ENCODE results near the gene CNOT10. TPM values are rescaled to one million over a fixed set of nuclear protein-coding genes. Genes with fewer than 3 reads are reported as not detected.
"Not testable (repeated sequence)": the region's sequence is repeated elsewhere in the genome, so short reads cannot be mapped to it uniquely, and the experiment has no call there.

The CNOT10 gene
- total and polyA plus RNA-seq, 4 experiments from 2014 or later, result 33.6 to 47.6 (median 46.0) TPM

GRCh38 chr3:32780735-32781210, 95.8 kb downstream of the CNOT10 start:
- peaks cover 3% of the 10 kb centered on the region for H3K27me3 ChIP-seq (ENCODE audit: insufficient read depth, low read length)
- no peak overlapping the region for H3K27ac ChIP-seq (ENCODE audit: low read depth, low read length)
- H3K4me1 ChIP-seq (ENCODE audit: insufficient read depth, low read length), result peaks cover 6% of the 10 kb centered on the region
- H3K4me1 Mint-ChIP-seq, result peaks cover 2 to 13% (median 4%) of the 10 kb centered on the region in 4 donors
- no peaks in the 10 kb centered on the region for H3K9me3 ChIP-seq (ENCODE audit: control insufficient read depth in 1 of 2, low read length in 2 of 2)
- no peaks in the 10 kb centered on the region for H3K36me3 ChIP-seq (ENCODE audit: insufficient read depth, low read length)
- H3K27ac Mint-ChIP-seq, result peak overlapping the region in 1 of 7 donors; percentile 59
- peaks cover 3 to 4% of the 10 kb centered on the region in 2 donors for H3K27me3 Mint-ChIP-seq
- peak overlapping the region; percentile 87 to 95 (median 90) for H3K4me3 Mint-ChIP-seq
- intact Hi-C loops (cut with micrococcal nuclease), result loop anchor here (1.0 kb wide), 2 partner anchors 154 to 270 kb away; no protein-coding TSS in a partner anchor
- H3K36me3 Mint-ChIP-seq, result peaks cover 0 to 7% of the 10 kb centered on the region in 2 donors
- no peaks in the 10 kb centered on the region for H3K9me3 Mint-ChIP-seq
- CTCF ChIA-PET (ENCODE audit: partially characterized antibody), result interaction anchor here (0.7 to 2.7 kb wide), 10 partner anchors 8 to 592 kb away, joined by 3 to 22 read pairs (median 4); no protein-coding TSS in a partner anchor
- peak in 1 of 5 donors; percentile 1 for DNase-seq
- POLR2A ChIA-PET (ENCODE audit: partially characterized antibody), result interaction anchor here (0.6 kb wide), 1 partner anchor 280 kb away, joined by 3 read pairs; no protein-coding TSS in a partner anchor
- H3K4me3 ChIP-seq (ENCODE audit: low read length in 2 of 2), result peak overlapping the region; percentile 60 to 84

GRCh38 chr3:32781211-32781968, 96.4 kb downstream of the CNOT10 start:
- Mint-ChIP-seq H3K27ac (peak overlapping the region in 3 of 7 donors; percentile 42 to 63 (median 59)), H3K4me3 (peak overlapping the region; percentile 87 to 95 (median 90)), H3K9me3 (no peaks in the 10 kb centered on the region), H3K4me1 (peaks cover 2 to 13% (median 4%) of the 10 kb centered on the region in 4 donors), H3K36me3 (peaks cover 0 to 2% of the 10 kb centered on the region in 2 donors), H3K27me3 (peaks cover 3 to 4% of the 10 kb centered on the region in 2 donors)
- Histone ChIP-seq H3K27ac (ENCODE audit: low read depth, low read length) (no peak overlapping the region), H3K4me3 (ENCODE audit: low read length in 2 of 2) (peak overlapping the region; percentile 60 to 84), H3K36me3 (ENCODE audit: insufficient read depth, low read length) (no peaks in the 10 kb centered on the region), H3K4me1 (ENCODE audit: insufficient read depth, low read length) (peaks cover 6% of the 10 kb centered on the region), H3K9me3 (ENCODE audit: control insufficient read depth in 1 of 2, low read length in 2 of 2) (no peaks in the 10 kb centered on the region), H3K27me3 (ENCODE audit: insufficient read depth, low read length) (peaks cover 3% of the 10 kb centered on the region)
- CTCF ChIA-PET (ENCODE audit: partially characterized antibody), result interaction anchor here (0.7 to 2.7 kb wide), 11 partner anchors 8 to 591 kb away, joined by 3 to 22 read pairs (median 4); no protein-coding TSS in a partner anchor
- POLR2A ChIA-PET (ENCODE audit: partially characterized antibody), result interaction anchor here (0.6 kb wide), 1 partner anchor 280 kb away, joined by 3 read pairs; no protein-coding TSS in a partner anchor
- DNase-seq, result peak; percentile 35 to 52 (median 42)
- intact Hi-C loops (cut with micrococcal nuclease), result loop anchor here (1.0 kb wide), 2 partner anchors 153 to 271 kb away; no protein-coding TSS in a partner anchor

DNA sequence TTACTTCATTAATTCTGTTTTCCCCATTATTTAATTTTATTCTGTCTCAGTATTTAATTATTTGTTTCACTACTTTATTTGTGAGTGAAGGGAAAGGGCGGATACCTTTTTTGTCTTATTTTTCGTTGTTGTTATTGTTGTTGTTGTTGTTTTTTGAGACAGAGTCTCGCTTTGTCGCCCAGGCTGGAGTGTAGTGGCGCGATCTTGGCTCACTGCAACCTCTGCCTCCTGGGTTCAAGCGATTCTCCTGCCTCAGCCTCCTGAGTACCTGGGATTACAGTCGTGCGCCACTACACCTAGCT, 96.9 kb downstream of the CNOT10 start:
- CTCF ChIA-PET (ENCODE audit: partially characterized antibody), result interaction anchor here (0.7 to 2.7 kb wide), 6 partner anchors 9 to 275 kb away, joined by 3 to 22 read pairs (median 4); no protein-coding TSS in a partner anchor
- H3K4me3 ChIP-seq (ENCODE audit: low read length in 2 of 2); H3K27me3 Mint-ChIP-seq; H3K9me3 ChIP-seq (ENCODE audit: control insufficient read depth in 1 of 2, low read length in 2 of 2); H3K27ac ChIP-seq (ENCODE audit: low read depth, low read length); DNase-seq; H3K36me3 Mint-ChIP-seq; H3K36me3 ChIP-seq (ENCODE audit: insufficient read depth, low read length); H3K27me3 ChIP-seq (ENCODE audit: insufficient read depth, low read length); POLR2A ChIA-PET (ENCODE audit: partially characterized antibody); H3K9me3 Mint-ChIP-seq; H3K4me1 ChIP-seq (ENCODE audit: insufficient read depth, low read length): not testable (repeated sequence)
- peaks cover 2 to 13% (median 4%) of the 10 kb centered on the region in 4 donors for H3K4me1 Mint-ChIP-seq
- intact Hi-C loops (cut with micrococcal nuclease), result loop anchor here (1.0 kb wide), 2 partner anchors 152 to 272 kb away; no protein-coding TSS in a partner anchor
- peak overlapping the region in 7 of 8 donors; percentile 29 to 74 (median 58) for H3K4me3 Mint-ChIP-seq
- H3K27ac Mint-ChIP-seq, result peak overlapping the region in 1 of 7 donors; percentile 25

DNA sequence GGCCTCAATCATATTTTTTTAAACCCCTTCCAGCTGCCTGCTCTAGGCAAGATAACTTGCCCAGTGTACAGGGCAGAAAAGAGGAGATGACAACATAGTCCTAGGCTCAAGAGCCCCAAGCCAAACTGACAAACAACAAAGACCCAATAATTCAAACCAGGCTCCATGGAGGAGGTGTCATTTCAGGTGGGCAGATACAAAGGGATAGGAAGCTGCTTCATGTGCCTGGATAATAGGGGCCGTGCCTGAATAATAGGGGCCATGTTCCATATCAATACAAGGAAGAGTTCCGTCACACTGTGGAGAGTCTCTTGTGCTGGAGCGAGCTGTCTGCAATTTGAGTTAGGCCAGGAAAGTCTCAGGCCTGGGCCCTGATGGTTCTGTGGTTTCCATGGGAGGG, 97.4 kb downstream of the CNOT10 start:
- peak overlapping the region in 6 of 8 donors; percentile 40 to 74 (median 60) for H3K4me3 Mint-ChIP-seq
- CTCF ChIA-PET (ENCODE audit: partially characterized antibody), result interaction anchor here (2.1 kb wide), 1 partner anchor 8 kb away, joined by 5 read pairs; no protein-coding TSS in a partner anchor
- Histone ChIP-seq H3K4me3 (ENCODE audit: low read length in 2 of 2) (no peak overlapping the region), H3K36me3 (ENCODE audit: insufficient read depth, low read length) (no peaks in the 10 kb centered on the region), H3K27me3 (ENCODE audit: insufficient read depth, low read length) (peaks cover 3% of the 10 kb centered on the region), H3K4me1 (ENCODE audit: insufficient read depth, low read length) (peaks cover 6% of the 10 kb centered on the region), H3K27ac (ENCODE audit: low read depth, low read length) (no peak overlapping the region), H3K9me3 (ENCODE audit: control insufficient read depth in 1 of 2, low read length in 2 of 2) (no peaks in the 10 kb centered on the region)
- no peak overlapping the region for H3K27ac Mint-ChIP-seq
- intact Hi-C loops (cut with micrococcal nuclease), result no loop called here
- POLR2A ChIA-PET (ENCODE audit: partially characterized antibody), result no interaction called here
- DNase-seq, result no peak
- H3K36me3 Mint-ChIP-seq, result peaks cover 0 to 2% of the 10 kb centered on the region in 2 donors
- H3K27me3 Mint-ChIP-seq, result peaks cover 3 to 5% of the 10 kb centered on the region in 2 donors
- H3K4me1 Mint-ChIP-seq, result peaks cover 2 to 13% (median 4%) of the 10 kb centered on the region in 4 donors
- no peaks in the 10 kb centered on the region for H3K9me3 Mint-ChIP-seq

GRCh38 chr3:32791833-32792232, 106.8 kb downstream of the CNOT10 start:
- CTCF ChIA-PET (ENCODE audit: partially characterized antibody), result no interaction called here
- intact Hi-C loops (cut with micrococcal nuclease), result no loop called here
- no peaks in the 10 kb centered on the region for H3K4me1 ChIP-seq (ENCODE audit: insufficient read depth, low read length)
- Mint-ChIP-seq H3K4me1 (no peaks in the 10 kb centered on the region), H3K27ac (no peak overlapping the region), H3K4me3 (no peak overlapping the region), H3K36me3 (no peaks in the 10 kb centered on the region), H3K27me3 (peaks cover 0 to 1% of the 10 kb centered on the region in 2 donors), H3K9me3 (no peaks in the 10 kb centered on the region)
- H3K4me3 ChIP-seq (ENCODE audit: low read length in 2 of 2), result no peak overlapping the region
- H3K27ac ChIP-seq (ENCODE audit: low read depth, low read length), result no peak overlapping the region
- H3K36me3 ChIP-seq (ENCODE audit: insufficient read depth, low read length), result no peaks in the 10 kb centered on the region
- POLR2A ChIA-PET (ENCODE audit: partially characterized antibody), result no interaction called here
- DNase-seq, result no peak
- no peaks in the 10 kb centered on the region for H3K9me3 ChIP-seq (ENCODE audit: control insufficient read depth in 1 of 2, low read length in 2 of 2)
- no peaks in the 10 kb centered on the region for H3K27me3 ChIP-seq (ENCODE audit: insufficient read depth, low read length)

DNA sequence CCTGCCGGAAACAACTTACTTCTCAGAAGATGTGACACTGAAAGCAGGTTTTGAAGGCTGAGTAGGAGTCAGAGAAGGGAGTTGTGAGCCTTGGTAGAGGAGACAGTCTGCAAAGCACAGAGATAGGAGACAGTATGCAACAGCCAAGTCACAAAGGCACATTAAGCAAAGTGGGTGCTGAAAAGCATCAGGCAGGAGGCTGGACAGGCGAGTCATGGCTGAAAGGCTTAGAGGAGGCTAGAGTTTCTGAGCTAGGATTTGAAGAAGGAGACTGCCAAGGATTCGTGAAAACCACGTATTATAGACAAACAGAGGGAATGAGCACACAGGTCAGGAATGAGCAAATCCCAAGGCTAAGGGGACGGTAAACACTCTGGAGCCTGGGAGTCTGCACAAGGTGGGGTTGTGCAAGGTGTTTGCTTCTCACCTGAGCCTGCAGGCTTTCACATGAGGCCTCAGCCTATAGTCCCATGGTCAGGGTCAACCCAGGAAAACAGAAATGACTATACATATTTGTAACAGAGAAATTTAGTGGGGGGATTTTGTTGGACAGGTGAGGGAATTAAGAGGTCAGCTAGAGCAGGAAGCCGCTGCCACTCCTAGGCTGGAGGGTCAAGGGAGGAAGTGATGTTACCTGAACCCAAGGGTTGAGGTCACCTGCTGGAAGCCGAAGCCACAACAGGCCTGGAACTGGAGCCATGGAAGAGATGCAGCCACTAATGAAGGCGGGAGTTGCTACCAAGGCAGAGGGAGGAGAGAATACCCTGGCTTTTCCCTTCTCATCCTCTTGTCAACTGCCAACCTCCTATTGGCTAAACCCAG, 109.7 kb downstream of the CNOT10 start:
- no peak overlapping the region for H3K4me3 ChIP-seq (ENCODE audit: low read length in 2 of 2)
- no peaks in the 10 kb centered on the region for H3K27me3 Mint-ChIP-seq
- ChIA-PET CTCF (ENCODE audit: partially characterized antibody) (no interaction called here), POLR2A (ENCODE audit: partially characterized antibody) (no interaction called here)
- H3K4me3 Mint-ChIP-seq, result no peak overlapping the region
- H3K36me3 Mint-ChIP-seq, result no peaks in the 10 kb centered on the region
- H3K4me1 Mint-ChIP-seq, result no peaks in the 10 kb centered on the region
- no peaks in the 10 kb centered on the region for H3K36me3 ChIP-seq (ENCODE audit: insufficient read depth, low read length)
- no peaks in the 10 kb centered on the region for H3K9me3 Mint-ChIP-seq
- no peaks in the 10 kb centered on the region for H3K27me3 ChIP-seq (ENCODE audit: insufficient read depth, low read length)
- no peak overlapping the region for H3K27ac ChIP-seq (ENCODE audit: low read depth, low read length)
- no peak for DNase-seq
- intact Hi-C loops (cut with micrococcal nuclease), result no loop called here
- no peak overlapping the region for H3K27ac Mint-ChIP-seq
- H3K4me1 ChIP-seq (ENCODE audit: insufficient read depth, low read length), result no peaks in the 10 kb centered on the region
- no peaks in the 10 kb centered on the region for H3K9me3 ChIP-seq (ENCODE audit: control insufficient read depth in 1 of 2, low read length in 2 of 2)
